HG03378 (cell line): ENCODE results near the gene MAP6D1.

Experiments used
- ATAC-seq: cut with Tn5 transposase; IDR thresholded peaks from one replicate; pipeline ENCODE4 v1.9.1; 2021; ENCODE audit warnings: mild to moderate bottlenecking, moderate library complexity; ENCODE audit not compliant: unreplicated experiment

Gene MAP6D1

DNA sequence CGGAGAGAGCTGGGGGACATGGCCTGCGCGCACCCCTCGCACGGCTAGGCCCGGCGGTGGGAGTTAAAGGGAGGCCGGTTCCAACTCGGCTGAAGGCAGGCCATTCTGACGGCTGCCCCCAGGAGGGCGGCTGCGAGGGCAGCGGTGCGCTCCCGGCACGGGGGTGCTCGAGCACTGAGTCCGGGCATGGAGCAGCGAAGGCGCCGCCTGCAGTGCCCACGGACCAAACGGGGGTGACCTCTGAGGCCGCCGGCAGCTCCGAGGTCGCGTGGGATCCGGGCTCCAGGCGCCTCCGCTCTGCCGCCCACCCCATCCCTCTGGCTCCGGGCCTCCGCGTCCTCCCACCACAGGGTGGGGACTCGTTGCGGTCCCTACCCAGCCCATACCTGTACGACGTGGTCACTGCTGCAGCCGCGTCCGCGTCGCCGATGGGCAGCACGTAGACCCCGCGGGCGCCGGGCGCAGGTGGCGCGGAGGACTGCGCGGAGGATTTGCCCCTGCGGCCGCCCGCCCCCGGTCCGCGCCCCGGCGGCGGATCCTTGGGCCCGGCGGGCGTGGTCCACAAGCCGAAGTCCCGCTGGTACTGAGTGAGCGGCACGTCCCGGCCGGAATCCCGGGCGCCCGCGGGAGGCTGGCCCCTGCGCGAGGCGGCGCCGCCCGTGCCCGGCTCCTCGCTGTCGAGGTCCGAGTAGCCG, 469 bp downstream of the MAP6D1 start:
- no peak for ATAC-seq

GRCh38 chr3:183823963-183824362, 1.4 kb downstream of the MAP6D1 start:
- no peak for ATAC-seq

GRCh38 chr3:183822631-183823030, 2.7 kb downstream of the MAP6D1 start:
- no peak for ATAC-seq

DNA sequence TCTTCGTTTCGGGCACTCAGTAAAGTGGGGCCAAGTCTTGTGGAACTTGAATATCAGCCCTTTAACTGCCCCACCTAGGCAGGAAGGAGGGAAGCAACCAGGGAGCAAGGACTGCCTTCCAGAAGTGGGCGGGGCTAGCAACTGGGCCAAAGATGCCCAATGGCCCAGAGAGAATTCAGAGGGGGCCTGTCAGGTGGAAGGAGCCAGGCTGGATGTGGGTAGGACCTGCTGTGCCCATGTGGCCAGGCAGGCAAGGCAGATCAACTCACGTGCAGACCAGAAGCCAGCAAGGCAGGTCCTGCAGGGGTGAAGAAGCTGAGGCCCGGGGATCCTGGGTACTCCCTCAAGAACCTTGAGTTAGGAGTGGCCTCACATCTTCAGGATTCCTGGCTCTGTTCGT, 5.5 kb downstream of the MAP6D1 start:
- ATAC-seq = no peak

DNA sequence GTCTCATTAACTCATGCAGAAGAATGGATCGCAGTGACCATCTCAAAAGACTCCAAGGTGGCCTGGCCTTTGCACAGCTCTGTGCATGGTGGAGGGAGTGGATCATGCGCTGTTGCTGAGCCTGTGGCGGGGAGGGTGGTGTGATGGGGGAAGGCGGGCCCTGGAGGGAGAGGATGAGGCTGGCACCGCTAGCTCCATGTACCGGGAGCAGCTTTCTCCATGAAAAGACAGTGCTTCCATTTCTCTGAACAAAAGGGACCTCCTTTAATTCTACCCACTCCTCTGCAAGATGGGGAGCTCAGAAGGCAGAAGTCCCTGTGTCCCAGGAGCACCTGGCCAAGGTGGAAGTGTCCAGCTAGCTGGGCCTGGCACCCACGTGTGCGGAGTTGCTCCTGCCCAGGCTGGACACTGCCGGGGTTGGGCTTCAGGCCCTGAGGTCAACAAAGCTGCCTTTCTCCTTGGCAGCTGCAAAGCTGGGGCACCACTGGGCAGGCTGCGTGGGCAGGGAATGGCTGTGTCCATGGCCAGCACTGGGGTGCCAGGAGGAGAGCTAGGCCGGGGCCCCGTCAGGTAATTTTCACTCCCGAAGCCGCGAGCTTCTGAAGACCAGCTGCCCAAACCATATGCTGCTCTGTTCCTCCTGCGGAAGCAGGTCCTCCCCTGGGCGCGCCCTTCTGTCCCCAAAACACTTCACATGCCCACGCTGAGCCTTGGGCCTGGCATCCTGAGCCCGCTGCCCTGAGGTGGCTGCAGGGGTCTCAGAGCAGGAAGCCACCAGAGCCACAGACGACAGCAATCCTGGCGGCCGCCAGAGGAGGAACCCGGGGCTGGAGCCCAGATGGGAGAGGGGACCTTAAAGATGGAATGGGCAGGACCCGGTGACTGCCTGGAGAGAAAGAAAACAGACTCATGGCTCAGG, 6.4 kb downstream of the MAP6D1 start:
- no peak for ATAC-seq

GRCh38 chr3:183818041-183818620, 7.2 kb downstream of the MAP6D1 start:
- no peak for ATAC-seq

- ATAC-seq = no peak
Observed at GRCh38 chr3:183817639-183818038, 7.7 kb downstream of the MAP6D1 start.

DNA sequence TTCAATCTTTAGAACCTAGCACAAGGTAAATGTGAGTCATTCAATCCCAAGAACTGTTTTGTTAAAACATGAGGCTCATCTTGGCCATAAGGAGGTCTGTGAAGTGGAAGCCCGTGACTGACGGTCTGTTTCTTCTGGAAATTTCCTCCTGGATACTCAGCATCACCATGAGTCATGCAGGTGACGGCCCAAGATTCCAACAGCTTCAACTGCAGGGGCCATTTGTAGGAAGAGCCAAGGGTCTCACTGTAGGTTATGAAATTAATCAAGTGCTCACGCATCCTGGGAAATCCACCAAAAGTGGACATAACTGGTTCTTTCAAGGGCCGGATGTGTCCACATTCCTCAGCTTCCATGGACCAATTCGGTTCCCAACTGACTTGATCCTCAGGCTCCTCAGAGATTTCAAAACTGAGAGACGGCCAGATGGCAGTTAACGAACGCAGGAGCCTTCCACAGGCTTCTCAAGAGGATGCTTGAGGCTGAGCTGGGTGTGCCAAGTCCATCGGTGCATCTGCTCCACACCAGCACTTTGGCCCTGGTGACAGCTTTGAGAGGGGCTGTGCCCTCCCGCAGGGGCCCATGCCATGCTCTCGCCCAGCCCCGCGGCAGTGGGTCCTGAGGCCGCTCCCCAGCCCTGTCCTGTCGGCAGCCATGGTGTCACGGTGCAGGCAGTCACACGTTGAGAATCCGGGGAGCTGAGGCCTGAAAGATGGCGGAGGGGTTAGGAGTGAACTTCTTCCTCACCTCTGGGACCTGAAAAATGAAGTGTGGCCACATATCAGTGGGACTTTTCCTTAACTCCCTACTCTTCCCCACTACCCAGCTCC, 8.5 kb downstream of the MAP6D1 start:
- no peak for ATAC-seq

DNA sequence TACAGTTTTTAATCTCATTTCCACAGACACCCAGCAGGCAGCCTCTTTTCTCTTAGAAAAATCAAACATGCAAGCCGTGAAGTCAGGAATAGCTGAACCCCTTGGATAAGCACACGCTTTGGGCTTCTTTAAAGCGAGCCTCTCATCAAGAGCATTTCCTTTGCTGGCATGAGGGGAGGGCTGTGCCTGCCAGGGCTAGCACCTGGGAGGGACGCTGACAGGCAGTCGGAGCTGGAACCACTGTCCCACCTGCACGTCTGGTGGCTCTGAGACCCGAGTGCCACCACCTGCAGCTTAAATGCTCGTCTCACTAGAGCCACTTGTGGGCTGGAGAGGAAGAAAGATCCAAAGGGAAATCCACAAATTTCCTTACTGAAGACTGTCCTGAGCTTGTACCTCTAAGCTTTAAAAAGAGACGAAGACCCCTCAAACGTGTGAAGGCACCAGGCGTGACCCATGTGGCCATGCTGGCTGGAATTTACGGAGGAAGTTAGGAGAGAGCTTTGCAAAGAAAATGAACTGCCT, 9.4 kb downstream of the MAP6D1 start:
- ATAC-seq = no peak

DNA sequence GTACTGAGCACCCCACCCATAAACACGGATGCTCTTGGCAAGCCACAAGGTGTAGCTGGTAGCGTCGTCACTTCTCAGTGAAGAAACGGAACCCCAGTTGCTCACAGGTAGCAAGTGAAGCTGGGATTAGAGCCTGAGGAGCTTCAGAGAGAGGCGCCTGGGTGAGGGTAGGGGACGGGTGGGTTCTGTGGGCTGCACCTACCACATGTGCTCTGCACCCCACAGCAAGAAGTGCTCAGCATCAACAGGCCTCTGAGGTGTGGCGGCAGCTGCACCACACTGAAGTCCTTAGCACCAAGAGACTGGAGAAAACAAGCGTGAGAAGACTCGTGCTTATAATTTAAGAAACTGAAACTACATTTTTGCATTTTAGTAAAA, 9.8 kb downstream of the MAP6D1 start:
- ATAC-seq = no peak

GRCh38 chr3:183814240-183814639, 11.1 kb downstream of the MAP6D1 start:
- ATAC-seq = no peak

DNA sequence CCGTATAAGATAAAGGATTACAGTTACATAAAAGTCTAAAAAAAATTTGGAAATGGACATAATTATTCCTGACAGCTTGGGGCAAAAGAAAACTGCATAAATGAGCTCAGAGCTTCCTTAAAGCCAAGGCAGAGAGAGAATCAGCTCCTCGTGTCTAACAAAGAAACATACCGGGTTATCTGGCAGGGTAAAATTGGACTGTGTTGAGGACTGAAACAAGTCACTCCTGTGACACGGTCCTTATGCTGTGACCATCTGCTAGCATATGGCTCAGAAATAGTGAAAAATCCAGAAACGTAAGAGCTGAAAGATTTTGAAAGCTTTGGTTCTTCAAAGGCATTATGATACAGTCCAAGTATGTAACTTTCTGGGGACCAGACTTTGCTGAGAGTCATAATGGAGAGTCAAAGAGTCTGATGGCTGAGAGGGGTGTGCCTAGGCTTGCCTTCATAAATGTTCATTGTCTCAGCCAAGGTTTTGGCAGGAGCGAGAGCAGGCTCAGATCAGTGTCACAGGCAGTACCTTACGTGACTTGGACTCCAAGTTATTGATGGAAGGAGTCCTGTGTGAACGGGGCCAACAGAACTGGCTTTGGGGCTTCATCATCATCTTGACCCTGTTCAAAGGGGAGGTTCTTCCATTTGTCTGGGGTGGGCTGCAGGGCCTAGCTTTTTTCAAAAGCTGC, 12.5 kb downstream of the MAP6D1 start:
- ATAC-seq = no peak

GRCh38 chr3:183811638-183812037, 13.7 kb downstream of the MAP6D1 start:
- no peak for ATAC-seq

- no peak for ATAC-seq
Observed at GRCh38 chr3:183810643-183811594, 14.5 kb downstream of the MAP6D1 start.

DNA sequence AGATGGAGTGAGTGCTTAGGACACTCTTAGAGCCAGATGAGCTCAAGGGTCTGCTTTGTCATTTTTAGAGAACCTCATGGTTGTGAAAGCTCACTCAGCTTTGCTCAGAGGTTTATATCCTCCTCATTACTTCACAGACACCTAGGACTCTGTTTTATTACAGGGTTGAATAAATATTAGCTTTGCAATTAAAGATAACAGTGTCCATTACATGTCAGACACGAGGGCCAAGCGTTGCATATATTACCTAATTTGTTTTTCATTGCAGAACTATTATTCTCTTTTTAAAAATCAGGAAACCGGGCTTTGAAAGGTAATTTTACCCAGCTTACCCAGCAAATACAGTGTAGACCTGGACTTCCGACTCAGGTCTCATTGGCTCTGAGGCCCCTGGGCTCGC, 16.1 kb downstream of the MAP6D1 start:
- no peak for ATAC-seq

- no peak for ATAC-seq
Observed at GRCh38 chr3:183808355-183808754, 17.0 kb downstream of the MAP6D1 start.

DNA sequence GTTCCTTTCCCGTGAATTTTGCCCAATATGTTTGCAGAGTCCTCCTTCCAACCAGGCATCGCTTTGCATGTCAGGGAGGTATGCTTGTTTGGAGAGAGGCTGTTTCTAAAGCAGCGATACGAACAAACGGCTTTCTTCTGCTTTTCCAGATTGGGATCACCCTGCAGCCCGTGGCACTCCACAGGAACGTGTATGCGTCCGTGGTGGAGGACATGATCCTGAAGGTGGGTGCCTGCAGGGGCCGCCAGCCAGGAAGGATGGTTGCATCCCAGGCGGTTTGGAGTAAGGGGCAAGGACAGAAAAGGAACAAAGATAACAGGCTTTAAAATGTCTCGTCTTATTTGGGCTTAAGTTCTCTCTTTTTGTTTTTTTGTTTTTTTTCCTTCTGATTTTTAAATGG, 17.5 kb downstream of the MAP6D1 start:
- no peak for ATAC-seq

GRCh38 chr3:183807209-183807728, 18.1 kb downstream of the MAP6D1 start:
- no peak for ATAC-seq

GRCh38 chr3:183802989-183803388, 22.4 kb downstream of the MAP6D1 start:
- no peak for ATAC-seq
